Measurements from ENCODE around the gene TMEM131L.
"Not testable (repeated sequence)": the region's sequence is repeated elsewhere in the genome, so short reads cannot be mapped to it uniquely, and the experiment has no call there.

TMEM131L gene

GRCh38 chr4:153499005-153499404, 32.8 kb downstream of the TMEM131L start:
- DNase-seq (ENCODE audit: low read depth): no peak

- no peak for DNase-seq (ENCODE audit: low read depth)
Measured at GRCh38 chr4:153501578-153501977, 35.4 kb downstream of the TMEM131L start.

- DNase-seq (ENCODE audit: low read depth): no peak
Measured at GRCh38 chr4:153502584-153502983, 36.4 kb downstream of the TMEM131L start.

- DNase-seq (ENCODE audit: low read depth): no peak
Measured at GRCh38 chr4:153506341-153507309, 40.5 kb downstream of the TMEM131L start.

GRCh38 chr4:153507310-153508073, 41.3 kb downstream of the TMEM131L start:
- no peak for DNase-seq (ENCODE audit: low read depth)

- not testable (repeated sequence) for DNase-seq (ENCODE audit: low read depth)
Measured at GRCh38 chr4:153509212-153509611, 43.1 kb downstream of the TMEM131L start.

GRCh38 chr4:153509724-153510123, 43.6 kb downstream of the TMEM131L start:
- DNase-seq (ENCODE audit: low read depth): no peak

- no peak for DNase-seq (ENCODE audit: low read depth)
Measured at GRCh38 chr4:153510252-153511001, 44.3 kb downstream of the TMEM131L start.

GRCh38 chr4:153511104-153511503, 44.9 kb downstream of the TMEM131L start:
- DNase-seq (ENCODE audit: low read depth): no peak

GRCh38 chr4:153512162-153512852, 46.1 kb downstream of the TMEM131L start:
- no peak for DNase-seq (ENCODE audit: low read depth)

- no peak for DNase-seq (ENCODE audit: low read depth)
Measured at GRCh38 chr4:153512952-153513500, 46.9 kb downstream of the TMEM131L start.

GRCh38 chr4:153513596-153513995, 47.4 kb downstream of the TMEM131L start:
- DNase-seq (ENCODE audit: low read depth): peak; percentile 76

GRCh38 chr4:153514001-153514526, 47.9 kb downstream of the TMEM131L start:
- peak; percentile 76 for DNase-seq (ENCODE audit: low read depth)

GRCh38 chr4:153514688-153515426, 48.7 kb downstream of the TMEM131L start:
- no peak for DNase-seq (ENCODE audit: low read depth)

- DNase-seq (ENCODE audit: low read depth): no peak
Measured at GRCh38 chr4:153517159-153517558, 51.0 kb downstream of the TMEM131L start.

GRCh38 chr4:153518001-153518400, 51.8 kb downstream of the TMEM131L start:
- DNase-seq (ENCODE audit: low read depth): no peak

GRCh38 chr4:153518637-153519389, 52.7 kb downstream of the TMEM131L start:
- no peak for DNase-seq (ENCODE audit: low read depth)

GRCh38 chr4:153519687-153520086, 53.5 kb downstream of the TMEM131L start:
- DNase-seq (ENCODE audit: low read depth): no peak

- no peak for DNase-seq (ENCODE audit: low read depth)
Measured at GRCh38 chr4:153520227-153520626, 54.1 kb downstream of the TMEM131L start.
